SK-N-SH treated with all-trans-retinoic acid at 6 μM for 48 hours (cell line): ENCODE data around the gene GPR137.

ENCODE experiments used
- ATAC-seq: fragments of 200-7000 bp; cut with Tn5 transposase; 3 replicates; pipeline ENCODE4 v1.9.1; 2020; ENCODE audit warnings: mild to moderate bottlenecking, moderate library complexity
- ARNTL ChIP-seq: fragments of 450-650 bp; formaldehyde crosslinking; IDR thresholded peaks from 2 replicates; pipeline ENCODE4 v1.5.0; 2020; ENCODE audit warnings: low read depth, mild to moderate bottlenecking, moderate library complexity, borderline replicate concordance
- BACH2 ChIP-seq: fragments of 250-450 bp; sonication (Bioruptor Pico); IDR thresholded peaks from 2 replicates; pipeline ENCODE4 v1.9.0; 2021; ENCODE audit warnings: mild to moderate bottlenecking, borderline replicate concordance
- CREB5 ChIP-seq: fragments of 250-450 bp; sonication (Bioruptor Pico); IDR thresholded peaks from 2 replicates; pipeline ENCODE4 v1.5.1; 2020; ENCODE audit warnings: low read depth, mild to moderate bottlenecking, moderate library complexity
- CSDC2 ChIP-seq: fragments of 250-450 bp; sonication (Bioruptor Pico); IDR thresholded peaks from 2 replicates; pipeline ENCODE4 v1.5.0; 2020; ENCODE audit warnings: mild to moderate bottlenecking, moderate library complexity
- CSRNP3 ChIP-seq: fragments of 250-450 bp; sonication (Bioruptor Pico); IDR thresholded peaks from 2 replicates; pipeline ENCODE4 v1.5.1; 2021; ENCODE audit warnings: mild to moderate bottlenecking, moderate library complexity
- ESRRG ChIP-seq: fragments of 250-450 bp; sonication (Bioruptor Pico); IDR thresholded peaks from 2 replicates; pipeline ENCODE4 v1.6.1; 2021; ENCODE audit warnings: mild to moderate bottlenecking
- GLIS3 ChIP-seq: fragments of 250-450 bp; sonication (Bioruptor Pico); IDR thresholded peaks from 2 replicates; pipeline ENCODE4 v1.5.0; 2020; ENCODE audit warnings: mild to moderate bottlenecking, moderate library complexity
- ISL1 ChIP-seq: fragments of 250-450 bp; sonication (Bioruptor Pico); IDR thresholded peaks from 2 replicates; pipeline ENCODE4 v2.1.2; 2022; ENCODE audit warnings: mild to moderate bottlenecking, moderate library complexity
- OSR1 ChIP-seq: fragments of 250-450 bp; sonication (Bioruptor Pico); IDR thresholded peaks from 2 replicates; pipeline ENCODE4 v1.8.0; 2022; ENCODE audit warnings: moderate library complexity, mild to moderate bottlenecking, inconsistent platforms
- PATZ1 ChIP-seq: fragments of 250-450 bp; sonication (Bioruptor Pico); IDR thresholded peaks from 2 replicates; pipeline ENCODE4 v1.8.0; 2020; ENCODE audit warnings: mild to moderate bottlenecking, moderate library complexity, borderline replicate concordance
- POU6F1 ChIP-seq: fragments of 250-450 bp; sonication (Bioruptor Pico); IDR thresholded peaks from 2 replicates; pipeline ENCODE4 v1.8.0; 2021; ENCODE audit warnings: low read depth, mild to moderate bottlenecking, moderate library complexity, borderline replicate concordance
- PPARA ChIP-seq: fragments of 250-450 bp; sonication (Bioruptor Pico); IDR thresholded peaks from 2 replicates; pipeline ENCODE4 v1.5.0; 2020; ENCODE audit warnings: mild to moderate bottlenecking, borderline replicate concordance
- RARB ChIP-seq: fragments of 250-450 bp; sonication (Bioruptor Pico); IDR thresholded peaks from 2 replicates; pipeline ENCODE4 v1.8.0; 2021; ENCODE audit warnings: mild to moderate bottlenecking, moderate library complexity
- SNAI2 ChIP-seq: fragments of 250-450 bp; sonication (Bioruptor Pico); IDR thresholded peaks from 2 replicates; pipeline ENCODE4 v1.5.0; 2020; ENCODE audit warnings: mild to moderate bottlenecking, moderate library complexity
- TCF4 ChIP-seq: fragments of 250-450 bp; sonication (Bioruptor Pico); IDR thresholded peaks from 2 replicates; pipeline ENCODE4 v1.8.0; 2021; ENCODE audit warnings: mild to moderate bottlenecking, moderate library complexity, borderline replicate concordance
- TOX ChIP-seq: fragments of 250-450 bp; sonication (Bioruptor Pico); IDR thresholded peaks from 2 replicates; pipeline ENCODE4 v1.8.0; 2021; ENCODE audit warnings: mild to moderate bottlenecking, moderate library complexity, borderline replicate concordance
- TSHZ2 ChIP-seq: fragments of 250-450 bp; sonication (Bioruptor Pico); IDR thresholded peaks from 2 replicates; pipeline ENCODE4 v1.5.0; 2020; ENCODE audit warnings: mild to moderate bottlenecking, moderate library complexity
- ZC3H10 ChIP-seq: fragments of 250-450 bp; sonication (Bioruptor Pico); IDR thresholded peaks from 2 replicates; pipeline ENCODE4 v1.5.1; 2021; ENCODE audit warnings: mild to moderate bottlenecking, moderate library complexity
- ZFP3 ChIP-seq: fragments of 250-450 bp; sonication (Bioruptor Pico); IDR thresholded peaks from 2 replicates; pipeline ENCODE4 v1.5.0; 2020; ENCODE audit warnings: mild to moderate bottlenecking, moderate library complexity
- ZFP30 ChIP-seq: fragments of 450-650 bp; formaldehyde crosslinking; IDR thresholded peaks from 2 replicates; pipeline ENCODE4 v1.5.0; 2022; ENCODE audit warnings: mild to moderate bottlenecking, moderate library complexity
- ZNF565 ChIP-seq: fragments of 450-650 bp; formaldehyde crosslinking; conservative IDR thresholded peaks from 2 replicates; pipeline ENCODE4 v1.5.0; 2020; ENCODE audit warnings: low read depth, mild to moderate bottlenecking, moderate library complexity
- ZNF70 ChIP-seq: fragments of 450-650 bp; formaldehyde crosslinking; IDR thresholded peaks from 2 replicates; pipeline ENCODE4 v1.5.0; 2020; ENCODE audit warnings: mild to moderate bottlenecking, moderate library complexity

The GPR137 gene

GRCh38 chr11:64238076-64238475, 47.6 kb upstream of the GPR137 start:
- TF ChIP-seq PPARA (no peak), ARNTL (CRISPR knock-in tag) (no peak), CREB5 (no peak), OSR1 (CRISPR knock-in tag) (no peak), RARB (CRISPR knock-in tag) (no peak), PATZ1 (CRISPR knock-in tag) (no peak), SNAI2 (no peak), ZNF70 (no peak), BACH2 (CRISPR knock-in tag) (no peak), CSDC2 (CRISPR knock-in tag) (no peak), ISL1 (CRISPR knock-in tag) (no peak), ESRRG (CRISPR knock-in tag) (no peak), ZFP30 (CRISPR knock-in tag) (no peak), ZFP3 (no peak), GLIS3 (no peak), TCF4 (CRISPR knock-in tag) (no peak), TOX (CRISPR knock-in tag) (no peak), CSRNP3 (CRISPR knock-in tag) (no peak), ZC3H10 (no peak), TSHZ2 (CRISPR knock-in tag) (no peak)

GRCh38 chr11:64238999-64239398, 46.6 kb upstream of the GPR137 start:
- no peak for TF ChIP-seq OSR1 (CRISPR knock-in tag)
- TF ChIP-seq ISL1 (CRISPR knock-in tag) = no peak
- TF ChIP-seq CSDC2 (CRISPR knock-in tag) = no peak
- TF ChIP-seq CREB5 = no peak
- TF ChIP-seq ARNTL (CRISPR knock-in tag) = no peak
- TF ChIP-seq RARB (CRISPR knock-in tag) = no peak
- no peak for TF ChIP-seq BACH2 (CRISPR knock-in tag)
- no peak for ATAC-seq

More at GRCh38 chr11:64238076-64238475, 47.6 kb upstream of the GPR137 start:
- ATAC-seq = no peak

- no peak for ATAC-seq
- TF ChIP-seq TCF4 (CRISPR knock-in tag) (no peak), POU6F1 (no peak), TOX (CRISPR knock-in tag) (no peak), CREB5 (no peak), SNAI2 (no peak), ZFP3 (no peak), ZNF70 (no peak), ZFP30 (CRISPR knock-in tag) (no peak), ZNF565 (CRISPR knock-in tag) (no peak), ARNTL (CRISPR knock-in tag) (no peak), OSR1 (CRISPR knock-in tag) (no peak), ISL1 (CRISPR knock-in tag) (no peak), PPARA (no peak), CSRNP3 (CRISPR knock-in tag) (no peak), RARB (CRISPR knock-in tag) (no peak), CSDC2 (CRISPR knock-in tag) (no peak), ESRRG (CRISPR knock-in tag) (no peak)
These were observed 45.8 kb upstream of the GPR137 start for GRCh38 chr11:64239662-64240434.
